SK-N-SH (cell line): ENCODE results near the gene SH3PXD2A. TPM values are rescaled to one million over a fixed set of nuclear protein-coding genes. Genes with fewer than 3 reads are reported as not detected.

Source experiments
- CTCF ChIA-PET: fragments of 300-600, 350-600 bp; formaldehyde crosslinking; extraction: SDS; loops from one replicate; lab custom pipeline; 2021; lab: Yijun Ruan, JAX
- POLR2A ChIA-PET: fragments of 350-600 bp; sonication (Branson Sonifier 250); formaldehyde crosslinking; extraction: SDS; loops from one replicate; lab custom pipeline; 2020; ENCODE audit warnings: antibody characterized with exemption, inconsistent platforms; lab: Yijun Ruan, JAX
- DNase-seq: peaks from one replicate; pipeline ENCODE4 v3.0.0; 2012
- H2AFZ ChIP-seq: fragments of 200-600 bp; sonication (generic); 2 replicates; pipeline ENCODE4 v1.8.1; 2016; ENCODE audit warnings: antibody characterized with exemption, mild to moderate bottlenecking, low read depth
- H3F3A ChIP-seq: fragments of 200-600 bp; sonication (generic); replicated peaks from 2 replicates; pipeline ENCODE3; 2016; ENCODE audit warnings: antibody characterized with exemption, mild to moderate bottlenecking; ENCODE audit not compliant: insufficient read depth
- H3K27ac ChIP-seq, 2 experiments: fragments of 200-500 bp in 1 of 2; fragments of 200-600 bp in 1 of 2; sonication (Bioruptor generic) in 1 of 2; sonication (generic), shearing (Covaris generic) in 1 of 2; 2 replicates each; pipeline versions ENCODE4 v1.5.1 to v1.6.1; 2014 to 2016; ENCODE audit warnings: low read depth in 2 of 2, inconsistent platforms in 1 of 2, low read length in 1 of 2, mild to moderate bottlenecking in 1 of 2, mixed read lengths in 1 of 2
- H3K27me3 ChIP-seq: fragments of 200-600 bp; sonication (generic), shearing (Covaris generic); 2 replicates; pipeline ENCODE4 v1.6.1; 2016; ENCODE audit warnings: mixed run types; ENCODE audit not compliant: insufficient read depth
- H3K36me3 ChIP-seq, 2 experiments: fragments of 200-500 bp in 1 of 2; fragments of 200-600 bp in 1 of 2; sonication (Bioruptor generic) in 1 of 2; sonication (generic) in 1 of 2; replicated peaks in 1 of 2; 2 replicates each; pipeline versions ENCODE3 to v1.5.1; 2014 to 2016; ENCODE audit warnings: low read length in 1 of 2, mild to moderate bottlenecking in 1 of 2; ENCODE audit not compliant: insufficient read depth in 2 of 2, control insufficient read depth in 1 of 2
- H3K4me1 ChIP-seq, 2 experiments: fragments of 200-500 bp in 1 of 2; fragments of 200-600 bp in 1 of 2; sonication (Bioruptor generic) in 1 of 2; sonication (generic), shearing (Covaris generic) in 1 of 2; 2 replicates each; pipeline versions ENCODE4 v1.5.1 to v1.6.1; 2014 to 2016; ENCODE audit warnings: low read depth in 1 of 2, low read length in 1 of 2, mixed run types in 1 of 2; ENCODE audit not compliant: insufficient read depth in 2 of 2, control insufficient read depth in 1 of 2
- H3K4me2 ChIP-seq: fragments of 200-600 bp; sonication (generic), shearing (Covaris generic); 2 replicates; pipeline ENCODE4 v1.6.1; 2017; ENCODE audit warnings: mixed run types
- H3K4me3 ChIP-seq, 2 experiments: fragments of 200-500 bp in 1 of 2; fragments of 200-600 bp in 1 of 2; sonication (Bioruptor generic) in 1 of 2; sonication (generic), shearing (Covaris generic) in 1 of 2; 2 replicates each; pipeline versions ENCODE4 v1.5.1 to v1.8.1; 2014 to 2016; ENCODE audit warnings: low read depth in 2 of 2, inconsistent platforms in 1 of 2, low read length in 1 of 2, mild to moderate bottlenecking in 1 of 2, mixed read lengths in 1 of 2, moderate library complexity in 1 of 2
- H3K79me2 ChIP-seq: fragments of 200-600 bp; sonication (generic); 2 replicates; pipeline ENCODE4 v1.8.1; 2017; ENCODE audit warnings: mild to moderate bottlenecking; ENCODE audit not compliant: insufficient read depth
- H3K9ac ChIP-seq: fragments of 200-600 bp; sonication (generic); 2 replicates; pipeline ENCODE4 v1.6.1; 2017; ENCODE audit warnings: mixed run types
- H3K9me2 ChIP-seq: fragments of 200-600 bp; sonication (generic); 2 replicates; pipeline ENCODE4 v1.6.1; 2017; ENCODE audit warnings: mixed run types
- H3K9me3 ChIP-seq: fragments of 200-600 bp; sonication (generic); 2 replicates; pipeline ENCODE4 v1.6.1; 2017; ENCODE audit warnings: mixed run types, mild to moderate bottlenecking, moderate library complexity
- H4K20me1 ChIP-seq: fragments of 200-600 bp; sonication (generic); 2 replicates; pipeline ENCODE4 v1.6.1; 2017; ENCODE audit warnings: mild to moderate bottlenecking, mixed run types; ENCODE audit not compliant: insufficient read depth
- CHD2 ChIP-seq: fragments of 150-350 bp; IDR thresholded peaks from 2 replicates; pipeline ENCODE4 v1.6.1; 2018; ENCODE audit warnings: low read length; ENCODE audit not compliant: partially characterized antibody
- ELF1 ChIP-seq: IDR thresholded peaks from 2 replicates; pipeline ENCODE4 v1.4.0; 2012
- EZH2phosphoT487 ChIP-seq: fragments of 200-600 bp; sonication (generic); IDR thresholded peaks from 2 replicates; pipeline ENCODE4 v1.6.1; 2017; ENCODE audit warnings: low read depth, mixed run types, mild to moderate bottlenecking, antibody characterized with exemption, moderate library complexity, borderline replicate concordance
- GABPA ChIP-seq: IDR thresholded peaks from 2 replicates; pipeline ENCODE4 v1.4.0; 2012; ENCODE audit warnings: low read depth, mild to moderate bottlenecking
- GATA2 ChIP-seq: sonication (generic); formaldehyde crosslinking; IDR thresholded peaks from 2 replicates; pipeline ENCODE4 v1.5.0; 2020; ENCODE audit warnings: mild to moderate bottlenecking, missing genetic modification reagents
- JUND ChIP-seq: IDR thresholded peaks from 2 replicates; pipeline ENCODE4 v1.4.0; 2012
- NFIC ChIP-seq: IDR thresholded peaks from 2 replicates; pipeline ENCODE4 v1.4.0; 2012; ENCODE audit warnings: borderline replicate concordance
- REST ChIP-seq: IDR thresholded peaks from 2 replicates; pipeline ENCODE4 v1.6.1; 2012; ENCODE audit warnings: mild to moderate bottlenecking, low read depth, low read length, moderate library complexity
- TCF12 ChIP-seq: IDR thresholded peaks from 2 replicates; pipeline ENCODE4 v1.4.0; 2012
- USF2 ChIP-seq: fragments of 150-350 bp; IDR thresholded peaks from 2 replicates; pipeline ENCODE4 v1.6.1; 2017; ENCODE audit warnings: antibody characterized with exemption, low read length, low read depth, borderline replicate concordance
- WGBS: methylation state at CpG from one replicate; pipeline ENCODE4 v1.1.6; 2017; ENCODE audit warnings: low lambda C conversion rate; 5-methylcytosine and 5-hydroxymethylcytosine counted together
- polyA plus RNA-seq, 3 experiments: library from polyadenylated mRNA; depleted of rRNA; stranded (reverse); fragments of >200 nt; gene quantifications; 2 replicates each; pipeline ENCODE4 v1.2.3, GENCODE V29; 2012

SH3PXD2A gene
- polyA plus RNA-seq, 1 of the 3 experiments (the other 2 are of a cell fraction), result 2.5 TPM

- TF ChIP-seq GATA2 (CRISPR knock-in tag) (no peak), CHD2 (no peak), REST (no peak), NFIC (no peak), USF2 (no peak), EZH2phosphoT487 (no peak), JUND (no peak), ELF1 (no peak)
Observed at GRCh38 chr10:103627893-103628292, 227.5 kb downstream of the SH3PXD2A start (continued).

GRCh38 chr10:103627111-103627892 is 228.1 kb downstream of the SH3PXD2A start:
- CTCF ChIA-PET, result interaction anchor here (1.0 to 2.1 kb wide), 4 partner anchors 22 to 59 kb away, joined by 3 to 10 read pairs (median 3); no protein-coding TSS in a partner anchor
- no peak overlapping the region for H2AFZ ChIP-seq

GRCh38 chr10:103626178-103626577 is 229.2 kb downstream of the SH3PXD2A start:
- H3K9me3 ChIP-seq, result no peaks in the 10 kb centered on the region
- no peaks in the 10 kb centered on the region for H3K79me2 ChIP-seq
- no peaks in the 10 kb centered on the region for H4K20me1 ChIP-seq
- no peak for TF ChIP-seq GATA2 (CRISPR knock-in tag)
- TF ChIP-seq, all 33 proteins: peak for 0
- no peak overlapping the region; a peak in 1 of 4 replicates for H3K27ac ChIP-seq
- H3K4me3 ChIP-seq, result no peak overlapping the region
- no peak overlapping the region for H3K9ac ChIP-seq
- peaks cover 0 to 2% of the 10 kb centered on the region in 2 experiments for H3K36me3 ChIP-seq
- no peak overlapping the region for H2AFZ ChIP-seq
- H3K4me1 ChIP-seq, result peaks cover 0 to 80% of the 10 kb centered on the region in 2 experiments; a peak in 2 of 4 replicates
- no peaks in the 10 kb centered on the region for H3K9me2 ChIP-seq
- H3K27me3 ChIP-seq, result no peaks in the 10 kb centered on the region
- no peaks in the 10 kb centered on the region for H3F3A ChIP-seq
- ChIA-PET CTCF (interaction anchor here (1.1 to 2.8 kb wide), 3 partner anchors 16 to 60 kb away, joined by 4 to 12 read pairs (median 10); no protein-coding TSS in a partner anchor), POLR2A (no interaction called here)
- 95% methylated on average over 11 of the region's 11 CpGs for WGBS
- no peak overlapping the region for H3K4me2 ChIP-seq
- no peak for DNase-seq

More at GRCh38 chr10:103627111-103627892, 228.1 kb downstream of the SH3PXD2A start:
- no peak overlapping the region for H3K4me2 ChIP-seq
- no peak for DNase-seq
- no peaks in the 10 kb centered on the region for H3K79me2 ChIP-seq
- H3K27ac ChIP-seq, result peak overlapping the region in 1 of 2 experiments; percentile 61; a peak in 1 of 4 replicates
- peaks cover 0 to 69% of the 10 kb centered on the region in 2 experiments; a peak in 2 of 4 replicates for H3K4me1 ChIP-seq
- no peaks in the 10 kb centered on the region for H4K20me1 ChIP-seq
- H3K4me3 ChIP-seq, result no peak overlapping the region
- no peaks in the 10 kb centered on the region for H3K9me3 ChIP-seq
- 95% methylated on average over 20 of the region's 22 CpGs for WGBS
- no peaks in the 10 kb centered on the region for H3K9me2 ChIP-seq
- POLR2A ChIA-PET, result no interaction called here
- peaks cover 0 to 2% of the 10 kb centered on the region in 2 experiments for H3K36me3 ChIP-seq
- no peaks in the 10 kb centered on the region for H3K27me3 ChIP-seq
- no peak overlapping the region for H3K9ac ChIP-seq
- TF ChIP-seq TCF12 (no peak), GABPA (no peak)
- no peaks in the 10 kb centered on the region for H3F3A ChIP-seq
